ENCODE results near the gene GAPDHS.

Gene GAPDHS

GRCh38 chr19:35558400-35559280 lies 25.4 kb downstream of the GAPDHS start:
- DNase-seq = no peak

GRCh38 chr19:35559281-35559659 lies 26.0 kb downstream of the GAPDHS start:
- no peak for DNase-seq

GRCh38 chr19:35559781-35560180 lies 26.5 kb downstream of the GAPDHS start:
- no peak for DNase-seq

GRCh38 chr19:35560271-35560670 lies 27.0 kb downstream of the GAPDHS start:
- DNase-seq = no peak

GRCh38 chr19:35560677-35561076 lies 27.4 kb downstream of the GAPDHS start:
- DNase-seq = no peak

GRCh38 chr19:35561436-35561835 lies 28.2 kb downstream of the GAPDHS start:
- DNase-seq = no peak

GRCh38 chr19:35562336-35562735 lies 29.1 kb downstream of the GAPDHS start:
- no peak for DNase-seq

GRCh38 chr19:35562776-35563175 lies 29.5 kb downstream of the GAPDHS start:
- DNase-seq = no peak

GRCh38 chr19:35563207-35563829 lies 30.1 kb downstream of the GAPDHS start, which contains the start of gene ATP4A:
ATP4A (minus strand) TSS chr19:35563658; CDS start chr19:35563629, 29 bp downstream.
- DNase-seq = no peak

- DNase-seq = no peak
These were observed 32.0 kb downstream of the GAPDHS start for GRCh38 chr19:35565016-35565856.

- DNase-seq = no peak
These were observed 33.5 kb downstream of the GAPDHS start for GRCh38 chr19:35566738-35567137.

- DNase-seq = no peak
These were observed 36.1 kb downstream of the GAPDHS start for GRCh38 chr19:35569281-35569781.

- DNase-seq = no peak
These were observed 38.2 kb downstream of the GAPDHS start for GRCh38 chr19:35571406-35571965.

- DNase-seq = no peak
These were observed 44.7 kb downstream of the GAPDHS start for GRCh38 chr19:35577918-35578317.

GRCh38 chr19:35578707-35579106 lies 45.5 kb downstream of the GAPDHS start:
- no peak for DNase-seq

- DNase-seq = no peak
These were observed 49.5 kb downstream of the GAPDHS start for GRCh38 chr19:35582760-35583159.

GRCh38 chr19:35585848-35586247 lies 52.6 kb downstream of the GAPDHS start, which contains the start of gene PMIS2:
PMIS2 (plus strand) TSS chr19:35586173; CDS start chr19:35586260, 87 bp downstream.
- no peak for DNase-seq

- DNase-seq = no peak
These were observed 54.1 kb downstream of the GAPDHS start for GRCh38 chr19:35587321-35587720.

- DNase-seq = no peak
These were observed 57.6 kb downstream of the GAPDHS start for GRCh38 chr19:35590875-35591274.

- DNase-seq = no peak
These were observed 59.0 kb downstream of the GAPDHS start for GRCh38 chr19:35592226-35592625.
